Tibial nerve (tissue), 4 donors: Measurements from ENCODE around the gene MEF2D.

Source experiments
- EP300 ChIP-seq, 2 donors: sonication (generic); formaldehyde crosslinking; IDR thresholded peaks; one replicate each; pipeline ENCODE4 v1.6.1; 2017; ENCODE audit warnings: antibody characterized with exemption in 2 of 2, mild to moderate bottlenecking in 1 of 2
- TF ChIP-seq, protein P1 (sequence below), 5 experiments: fragments of 200-600 bp in 3 of 5; fragments of 450-650 bp in 2 of 5; sonication (generic) in 3 of 5; IDR thresholded peaks; one replicate each; pipeline ENCODE4 v1.5.1; 2016 to 2019; ENCODE audit warnings: antibody characterized with exemption in 5 of 5, mild to moderate bottlenecking in 3 of 5, moderate library complexity in 2 of 5

DNA sequence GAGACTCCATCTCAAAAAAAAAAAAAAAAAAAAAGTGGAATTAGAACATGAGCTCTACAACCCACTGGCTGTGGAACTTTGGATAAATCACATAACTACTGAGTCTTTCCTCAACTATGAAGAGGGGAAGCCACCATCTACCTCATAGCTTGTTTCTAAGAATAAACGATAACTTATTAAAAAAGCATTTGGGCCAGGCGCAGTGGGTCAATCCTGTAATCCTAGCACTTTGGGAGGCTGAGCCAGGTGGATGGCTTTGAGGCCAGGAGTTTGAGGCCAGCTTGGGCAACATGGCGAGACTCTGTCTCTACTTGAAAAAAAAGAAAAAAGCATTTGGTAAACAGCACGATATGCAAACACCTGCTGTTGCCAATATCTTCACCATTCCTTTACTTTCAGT, 31.8 kb upstream of the MEF2D start:
- TF ChIP-seq, protein P1, sequence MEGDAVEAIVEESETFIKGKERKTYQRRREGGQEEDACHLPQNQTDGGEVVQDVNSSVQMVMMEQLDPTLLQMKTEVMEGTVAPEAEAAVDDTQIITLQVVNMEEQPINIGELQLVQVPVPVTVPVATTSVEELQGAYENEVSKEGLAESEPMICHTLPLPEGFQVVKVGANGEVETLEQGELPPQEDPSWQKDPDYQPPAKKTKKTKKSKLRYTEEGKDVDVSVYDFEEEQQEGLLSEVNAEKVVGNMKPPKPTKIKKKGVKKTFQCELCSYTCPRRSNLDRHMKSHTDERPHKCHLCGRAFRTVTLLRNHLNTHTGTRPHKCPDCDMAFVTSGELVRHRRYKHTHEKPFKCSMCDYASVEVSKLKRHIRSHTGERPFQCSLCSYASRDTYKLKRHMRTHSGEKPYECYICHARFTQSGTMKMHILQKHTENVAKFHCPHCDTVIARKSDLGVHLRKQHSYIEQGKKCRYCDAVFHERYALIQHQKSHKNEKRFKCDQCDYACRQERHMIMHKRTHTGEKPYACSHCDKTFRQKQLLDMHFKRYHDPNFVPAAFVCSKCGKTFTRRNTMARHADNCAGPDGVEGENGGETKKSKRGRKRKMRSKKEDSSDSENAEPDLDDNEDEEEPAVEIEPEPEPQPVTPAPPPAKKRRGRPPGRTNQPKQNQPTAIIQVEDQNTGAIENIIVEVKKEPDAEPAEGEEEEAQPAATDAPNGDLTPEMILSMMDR (IDR thresholded peaks at IDR 0.05), result no peak
- TF ChIP-seq EP300 (IDR thresholded peaks at IDR 0.05), result no peak
